Astrocyte of the spinal cord (primary cell): Measurements from ENCODE around the gene NFE2.

Experiments
- DNase-seq: peaks from one replicate; pipeline ENCODE4 v3.0.0; 2011; ENCODE audit warnings: low read depth, low spot score
- H3K4me3 ChIP-seq: 2 replicates; pipeline ENCODE4 v1.5.1; 2011; ENCODE audit warnings: low read depth, mild to moderate bottlenecking, low read length, moderate library complexity
- in situ Hi-C: cut with HindIII; loops from 2 replicates; pipeline ENCODE4 v1.10.0; 2017; ENCODE audit warnings: low sequenced_read_pairs
- TF ChIP-seq, protein P1 (sequence below): IDR thresholded peaks from 2 replicates; pipeline ENCODE4 v1.5.1; 2012; ENCODE audit warnings: low read depth, mild to moderate bottlenecking, low read length, inconsistent platforms

NFE2 gene

GRCh38 chr12:54259194-54260011, 41.4 kb downstream of the NFE2 start:
- in situ Hi-C loops: no loop called here
- DNase-seq: peak; percentile 94
- TF ChIP-seq, protein P1, sequence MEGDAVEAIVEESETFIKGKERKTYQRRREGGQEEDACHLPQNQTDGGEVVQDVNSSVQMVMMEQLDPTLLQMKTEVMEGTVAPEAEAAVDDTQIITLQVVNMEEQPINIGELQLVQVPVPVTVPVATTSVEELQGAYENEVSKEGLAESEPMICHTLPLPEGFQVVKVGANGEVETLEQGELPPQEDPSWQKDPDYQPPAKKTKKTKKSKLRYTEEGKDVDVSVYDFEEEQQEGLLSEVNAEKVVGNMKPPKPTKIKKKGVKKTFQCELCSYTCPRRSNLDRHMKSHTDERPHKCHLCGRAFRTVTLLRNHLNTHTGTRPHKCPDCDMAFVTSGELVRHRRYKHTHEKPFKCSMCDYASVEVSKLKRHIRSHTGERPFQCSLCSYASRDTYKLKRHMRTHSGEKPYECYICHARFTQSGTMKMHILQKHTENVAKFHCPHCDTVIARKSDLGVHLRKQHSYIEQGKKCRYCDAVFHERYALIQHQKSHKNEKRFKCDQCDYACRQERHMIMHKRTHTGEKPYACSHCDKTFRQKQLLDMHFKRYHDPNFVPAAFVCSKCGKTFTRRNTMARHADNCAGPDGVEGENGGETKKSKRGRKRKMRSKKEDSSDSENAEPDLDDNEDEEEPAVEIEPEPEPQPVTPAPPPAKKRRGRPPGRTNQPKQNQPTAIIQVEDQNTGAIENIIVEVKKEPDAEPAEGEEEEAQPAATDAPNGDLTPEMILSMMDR: no peak
- H3K4me3 ChIP-seq: peak overlapping the region; percentile 31

DNA sequence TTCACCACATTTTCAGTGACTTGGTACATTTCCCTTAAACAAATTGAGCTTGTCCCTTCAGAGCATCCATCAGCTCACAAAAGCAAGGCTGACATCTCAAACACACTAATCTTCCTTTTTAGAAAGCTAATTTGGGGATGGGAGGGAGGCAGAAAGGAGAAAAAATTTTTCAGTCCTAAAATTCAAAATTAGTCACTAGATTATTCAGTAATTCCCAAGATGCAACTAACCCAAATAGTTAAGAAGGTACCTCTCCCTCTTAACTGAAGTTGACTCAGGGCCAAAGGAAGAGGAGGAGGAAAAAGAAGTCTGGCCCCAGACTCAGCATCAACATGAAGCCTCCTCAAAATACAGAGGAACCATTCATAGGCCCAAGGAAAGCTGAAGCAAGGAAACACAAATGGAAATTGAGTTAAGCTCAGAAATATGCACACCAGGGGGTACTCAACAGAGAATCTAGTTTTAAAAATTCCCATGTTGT, 42.6 kb downstream of the NFE2 start:
- H3K4me3 ChIP-seq: no peak overlapping the region
- TF ChIP-seq, protein P1: no peak
- DNase-seq: peak; percentile 78
- in situ Hi-C loops: no loop called here

GRCh38 chr12:54257332-54257731, 43.5 kb downstream of the NFE2 start:
- in situ Hi-C loops: no loop called here

GRCh38 chr12:54253240-54253639, 47.6 kb downstream of the NFE2 start:
- no peak for DNase-seq
- H3K4me3 ChIP-seq: no peak overlapping the region
- in situ Hi-C loops: no loop called here
- TF ChIP-seq, protein P1: no peak

More at GRCh38 chr12:54257332-54257731, 43.5 kb downstream of the NFE2 start:
- DNase-seq: no peak
- H3K4me3 ChIP-seq: no peak overlapping the region
- TF ChIP-seq, protein P1: no peak

DNA sequence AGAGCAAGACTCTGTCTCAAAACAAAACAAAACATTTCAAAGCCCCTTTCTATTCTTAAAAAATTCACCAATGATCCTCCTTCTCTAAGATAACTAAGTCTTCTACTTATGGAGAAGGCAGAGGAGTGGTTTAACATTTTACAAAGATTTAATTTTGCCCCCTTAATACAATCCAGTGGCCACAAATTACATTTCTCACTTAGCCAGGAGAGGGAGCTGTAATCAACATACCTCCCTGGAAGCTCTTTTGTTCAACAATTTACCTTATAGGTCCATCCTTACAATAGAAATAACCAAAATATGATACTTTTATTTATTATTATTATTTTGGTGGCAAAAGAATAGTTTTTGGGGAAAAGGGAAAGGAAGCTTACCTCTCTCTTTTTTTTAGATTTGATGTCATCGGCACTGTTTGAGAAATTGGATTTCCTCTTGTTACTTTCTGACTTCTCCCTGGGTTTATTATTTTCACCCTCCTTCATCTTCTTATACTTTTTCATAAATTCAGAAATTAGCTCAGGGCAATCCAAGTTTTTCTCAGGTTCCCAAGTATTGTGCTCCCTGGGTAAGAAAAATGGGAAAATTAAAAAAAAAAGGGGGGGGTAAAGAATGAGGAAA, 49.0 kb downstream of the NFE2 start:
- peak; percentile 51 for DNase-seq
- in situ Hi-C loops: no loop called here

DNA sequence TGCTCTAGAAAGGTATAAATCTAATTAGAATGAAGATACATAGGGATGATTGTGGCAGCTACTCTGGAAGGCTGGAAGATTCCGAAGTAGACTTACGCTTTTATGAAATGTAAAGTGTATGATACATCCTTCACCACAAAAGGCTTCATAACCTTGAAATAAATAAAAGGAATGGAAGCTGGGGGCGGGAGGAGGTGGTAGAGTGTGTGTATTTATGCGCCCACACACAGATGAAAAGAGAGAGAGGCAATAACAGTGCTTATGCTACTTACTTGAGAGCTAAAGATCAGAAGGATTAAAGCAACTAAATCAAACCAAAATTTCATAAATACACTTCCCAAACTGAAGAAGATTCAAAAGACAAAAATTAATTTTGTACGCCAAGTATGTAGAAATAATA, 51.3 kb downstream of the NFE2 start:
- TF ChIP-seq, protein P1: no peak
- DNase-seq: no peak
- in situ Hi-C loops: no loop called here
- no peak overlapping the region for H3K4me3 ChIP-seq

More for the DNA sequence above, 49.0 kb downstream of the NFE2 start:
- TF ChIP-seq, protein P1: peak; percentile 71
- H3K4me3 ChIP-seq: no peak overlapping the region
